Heart right ventricle (tissue), 16 donors: ENCODE measurements around the gene SLC44A5. TPM values are rescaled to one million over a fixed set of nuclear protein-coding genes. Genes with fewer than 3 reads are reported as not detected.

Experiments used
- ATAC-seq, 8 donors: fragments of 200-7000 bp; cut with Tn5 transposase; one replicate each; pipeline ENCODE4 v1.9.1; 2020; ENCODE audit warnings: mild to moderate bottlenecking in 8 of 8, moderate library complexity in 8 of 8, moderate number of reproducible peaks in 1 of 8
- DNase-seq, 2 donors: peaks; one replicate each; pipeline ENCODE4 v3.0.0-alpha.2; 2020
- H3K27ac ChIP-seq, 10 donors: fragments of 200-600 bp; sonication (generic) in 2 of 10; one replicate each; pipeline versions ENCODE4 v1.5.0 to v1.8.0; 2020 to 2022; ENCODE audit warnings: mild to moderate bottlenecking in 3 of 10
- H3K27me3 ChIP-seq, 7 donors: fragments of 200-600 bp; one replicate each; pipeline ENCODE4 v1.8.0; 2021 to 2022; ENCODE audit warnings: mild to moderate bottlenecking in 2 of 7
- H3K36me3 ChIP-seq, 9 donors: fragments of 200-600 bp; sonication (generic) in 1 of 9; one replicate each; pipeline versions ENCODE4 v1.5.0 to v1.8.0; 2020 to 2022; ENCODE audit warnings: mild to moderate bottlenecking in 2 of 9
- H3K4me1 ChIP-seq, 9 donors: fragments of 200-600 bp; sonication (generic) in 1 of 9; one replicate each; pipeline versions ENCODE4 v1.5.0 to v1.8.0; 2020 to 2022; ENCODE audit warnings: mild to moderate bottlenecking in 4 of 9
- H3K4me3 ChIP-seq, 10 donors: fragments of 200-600 bp; sonication (generic) in 2 of 10; one replicate each; pipeline versions ENCODE4 v1.5.0 to v1.8.0; 2020 to 2022; ENCODE audit warnings: mild to moderate bottlenecking in 7 of 10, moderate library complexity in 2 of 10
- H3K9me3 ChIP-seq, 11 donors: fragments of 200-600 bp in 10 of 11; sonication (generic) in 2 of 11; one replicate each; pipeline versions ENCODE4 v1.5.0 to v1.8.0; 2013 to 2022; ENCODE audit warnings: mild to moderate bottlenecking in 2 of 11, control low read depth in 1 of 11, moderate library complexity in 1 of 11
- WGBS, 2 donors: extraction: QIAGEN DNeasy Blood & Tissue Kit; methylation state at CpG; one replicate each; pipeline ENCODE4 v1.1.7; 2013; ENCODE audit warnings: inconsistent platforms in 1 of 2; 5-methylcytosine and 5-hydroxymethylcytosine counted together
- intact Hi-C, 10 donors: fragments of 100-400 bp; cut with DNase I; formaldehyde crosslinking; loops; one replicate each; pipeline versions ENCODE4 v1.11.1 to v1.14.2; 2022
- polyA plus RNA-seq, 2 donors: library from polyadenylated mRNA; stranded (reverse); fragments of 200-250 nt; gene quantifications; one replicate each; pipeline ENCODE4 v1.2.3, GENCODE V29; 2013
- total RNA-seq, 10 donors: library from RNA; stranded (reverse); fragmentation: NEBNext Ultra II Directional in 3 of 10; extraction: Animal tissue kit (Norgen Biotek cat#: 25700) in 3 of 10; gene quantifications; one replicate each; pipeline versions ENCODE4 v1.2.1 to v1.2.4, GENCODE V29; 2021 to 2023
- TF ChIP-seq, protein P1 (sequence below), 9 donors: fragments of 200-600 bp; sonication (generic) in 2 of 9; IDR thresholded peaks; one replicate each; pipeline versions ENCODE4 v1.5.0 to v1.8.0; 2021 to 2022; ENCODE audit warnings: antibody characterized with exemption in 9 of 9, mild to moderate bottlenecking in 5 of 9, moderate library complexity in 1 of 9
- donor health status: Arrhythmogenic right ventricular cardiomyopathy.
- donor health status: ischemic (EF 13 %, LVEDD 7.1; RV severe dilation, severe dysfunction).
- donor health status: healthy with polysubstance abuse.
- donor health status: DM: no; HTN: yes; CAD: no.
- donor health status: DM: no; HTN: no; CAD: no.
- donor health status: ischemic (EF 25% LVEDD 6.9; RV normal size, moderate dysfunction).
- donor health status: ischemic (EF 25% LVEDD 5.7; RV mildly dilated, moderate dysfunction).
- donor health status: healthy.
- donor health status: DM: yes; HTN: yes; CAD: no.
- donor health status: Ischemic cardiomyopathy.
- donor health status: ischemic (EF 35%, LVEDD 5.7; RV mildly dilated, moderate dysfunction).
- donor health status: nonischemic (EF 11% LVEDD 7.7; RV severe dilation, severe dysfunction).
- donor health status: DM: yes; HTN: yes; CAD: no.
- donor health status: PGD.
- donor health status: ischemic (EF 29% LVEDD 5.4; RV normal size, mild dysfunction).
- donor health status: nonischemic (EF 23%, LVEDD 6.1; RV moderate dilation, normal function).

The SLC44A5 gene
- total and polyA plus RNA-seq, 12 donors, result 0.10 to 4.8 (median 1.5) TPM

- no peak for ATAC-seq
- no peak overlapping the region for H3K27ac ChIP-seq
- 87 to 91% methylated on average over 3 of the region's 3 CpGs for WGBS, 2 donors
These were observed 149.0 kb downstream of the SLC44A5 start for GRCh38 chr1:75461808-75462325.

DNA sequence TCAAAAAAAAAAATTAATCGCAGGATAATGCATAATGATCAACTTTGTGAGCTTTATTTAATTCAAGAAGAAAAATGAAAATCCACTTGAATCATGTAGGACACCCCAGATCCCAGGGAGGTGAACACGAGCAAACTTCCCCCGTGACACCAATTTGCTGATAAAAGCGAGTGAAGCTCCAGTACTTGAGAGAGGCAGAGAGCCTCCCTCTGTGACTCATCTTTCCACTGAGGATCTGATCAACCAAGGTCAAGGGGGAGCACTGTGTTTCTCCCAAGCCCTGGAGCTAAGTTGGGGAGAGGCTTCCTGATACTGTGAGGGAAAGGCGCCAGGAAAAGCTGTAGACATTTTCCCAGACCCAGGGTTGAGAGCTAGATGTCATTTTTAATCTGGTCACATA is 160.9 kb downstream of the SLC44A5 start:
- DNase-seq (no peak), ATAC-seq (no peak)
- no peaks in the 10 kb centered on the region for H3K36me3 ChIP-seq
- 60 to 70% methylated on average over 5 of the region's 5 CpGs for WGBS, 2 donors
- no peaks in the 10 kb centered on the region for H3K4me1 ChIP-seq
- peaks cover 0 to 24% (median 3%) of the 10 kb centered on the region in 11 donors for H3K9me3 ChIP-seq
- TF ChIP-seq, protein P1, sequence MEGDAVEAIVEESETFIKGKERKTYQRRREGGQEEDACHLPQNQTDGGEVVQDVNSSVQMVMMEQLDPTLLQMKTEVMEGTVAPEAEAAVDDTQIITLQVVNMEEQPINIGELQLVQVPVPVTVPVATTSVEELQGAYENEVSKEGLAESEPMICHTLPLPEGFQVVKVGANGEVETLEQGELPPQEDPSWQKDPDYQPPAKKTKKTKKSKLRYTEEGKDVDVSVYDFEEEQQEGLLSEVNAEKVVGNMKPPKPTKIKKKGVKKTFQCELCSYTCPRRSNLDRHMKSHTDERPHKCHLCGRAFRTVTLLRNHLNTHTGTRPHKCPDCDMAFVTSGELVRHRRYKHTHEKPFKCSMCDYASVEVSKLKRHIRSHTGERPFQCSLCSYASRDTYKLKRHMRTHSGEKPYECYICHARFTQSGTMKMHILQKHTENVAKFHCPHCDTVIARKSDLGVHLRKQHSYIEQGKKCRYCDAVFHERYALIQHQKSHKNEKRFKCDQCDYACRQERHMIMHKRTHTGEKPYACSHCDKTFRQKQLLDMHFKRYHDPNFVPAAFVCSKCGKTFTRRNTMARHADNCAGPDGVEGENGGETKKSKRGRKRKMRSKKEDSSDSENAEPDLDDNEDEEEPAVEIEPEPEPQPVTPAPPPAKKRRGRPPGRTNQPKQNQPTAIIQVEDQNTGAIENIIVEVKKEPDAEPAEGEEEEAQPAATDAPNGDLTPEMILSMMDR (IDR thresholded peaks at IDR 0.05), result no peak
- H3K27ac ChIP-seq, result no peak overlapping the region
- no peak overlapping the region for H3K4me3 ChIP-seq
- intact Hi-C loops, result no loop called here
- no peaks in the 10 kb centered on the region for H3K27me3 ChIP-seq

More at GRCh38 chr1:75461808-75462325, 149.0 kb downstream of the SLC44A5 start:
- no peaks in the 10 kb centered on the region for H3K4me1 ChIP-seq
- H3K27me3 ChIP-seq, result no peaks in the 10 kb centered on the region
- peaks cover 0 to 9% (median 0%) of the 10 kb centered on the region in 11 donors for H3K9me3 ChIP-seq
- intact Hi-C loops, result no loop called here
- no peaks in the 10 kb centered on the region for H3K36me3 ChIP-seq
- H3K4me3 ChIP-seq, result no peak overlapping the region
- TF ChIP-seq, protein P1 (IDR thresholded peaks at IDR 0.05), result no peak
- no peak for DNase-seq

- H3K36me3 ChIP-seq, result no peaks in the 10 kb centered on the region
- no peaks in the 10 kb centered on the region for H3K9me3 ChIP-seq
- ATAC-seq (no peak), DNase-seq (no peak)
- TF ChIP-seq, protein P1 (IDR thresholded peaks at IDR 0.05), result no peak
- no peak overlapping the region for H3K27ac ChIP-seq
- intact Hi-C loops, result no loop called here
- no peak overlapping the region for H3K4me3 ChIP-seq
- 75 to 86% methylated on average over 1 of the region's 1 CpG for WGBS, 2 donors
- H3K4me1 ChIP-seq, result no peaks in the 10 kb centered on the region
- H3K27me3 ChIP-seq, result no peaks in the 10 kb centered on the region
These were observed 166.7 kb downstream of the SLC44A5 start for GRCh38 chr1:75444220-75444619.

- H3K4me1 ChIP-seq, result no peaks in the 10 kb centered on the region
- TF ChIP-seq, protein P1 (IDR thresholded peaks at IDR 0.05), result no peak
- no peaks in the 10 kb centered on the region for H3K36me3 ChIP-seq
- intact Hi-C loops, result no loop called here
- no peaks in the 10 kb centered on the region for H3K9me3 ChIP-seq
- no peaks in the 10 kb centered on the region for H3K27me3 ChIP-seq
- H3K4me3 ChIP-seq, result no peak overlapping the region
- WGBS, 2 donors, result 57 to 60% methylated on average over 2 of the region's 2 CpGs
- DNase-seq (no peak), ATAC-seq (no peak)
- no peak overlapping the region for H3K27ac ChIP-seq
These were observed 170.6 kb downstream of the SLC44A5 start for GRCh38 chr1:75440274-75440673.
